HEK293 (cell line): ENCODE measurements around the gene SRC.
A peak's percentile ranks its signal among the peaks of the same experiment; 100 is the strongest.

Source experiments
- CTCF ChIA-PET: fragments of 350-600 bp; formaldehyde crosslinking; extraction: SDS; loops from one replicate; lab custom pipeline; 2021; ENCODE audit warnings: antibody characterized with exemption; lab: Yijun Ruan, JAX
- POLR2A ChIA-PET: fragments of 300-600 bp; formaldehyde crosslinking; extraction: SDS; loops from one replicate; lab custom pipeline; 2020; ENCODE audit warnings: antibody characterized with exemption, inconsistent platforms; lab: Yijun Ruan, JAX
- H3K27ac ChIP-seq: fragments of 200-500 bp; sonication (Bioruptor generic); 2 replicates; pipeline ENCODE4 v1.5.1; 2014; ENCODE audit warnings: low read depth, low read length, control low read depth, inconsistent platforms; ENCODE audit errors: extremely low read depth
- H3K36me3 ChIP-seq, 2 experiments: fragments of 200-500 bp in 1 of 2; sonication (Bioruptor generic) in 1 of 2; 1 replicate in 1 of 2; 2 replicates in 1 of 2; pipeline ENCODE4 v1.5.1; 2014 to 2017; ENCODE audit warnings: inconsistent platforms in 2 of 2, low read length in 2 of 2; ENCODE audit not compliant: control insufficient read depth in 2 of 2, insufficient read depth in 1 of 2
- H3K4me1 ChIP-seq: fragments of 200-500 bp; sonication (Bioruptor generic); 2 replicates; pipeline ENCODE4 v1.5.1; 2014; ENCODE audit warnings: mild to moderate bottlenecking, low read length, inconsistent platforms; ENCODE audit not compliant: control insufficient read depth, insufficient read depth
- H3K4me3 ChIP-seq: 2 replicates; pipeline ENCODE4 v1.5.1; 2011; ENCODE audit warnings: low read depth, mild to moderate bottlenecking, control low read depth, low read length, moderate library complexity
- H3K9me3 ChIP-seq: fragments of 200-500 bp; sonication (Bioruptor generic); 2 replicates; pipeline ENCODE4 v1.5.1; 2014; ENCODE audit warnings: low read depth, low read length, inconsistent platforms; ENCODE audit not compliant: control insufficient read depth, insufficient read depth
- ATF2 ChIP-seq: fragments of 450-650 bp; formaldehyde crosslinking; IDR thresholded peaks from 2 replicates; pipeline ENCODE4 v1.5.1; 2016; ENCODE audit warnings: missing biosample characterization, missing genetic modification characterization, low read depth
- EGR2 ChIP-seq: fragments of 450-650 bp; formaldehyde crosslinking; IDR thresholded peaks from 2 replicates; pipeline ENCODE4 v1.5.1; 2016; ENCODE audit warnings: low read depth, missing biosample characterization, missing genetic modification characterization
- GFI1B ChIP-seq: fragments of 450-650 bp; formaldehyde crosslinking; IDR thresholded peaks from 2 replicates; pipeline ENCODE4 v1.5.1; 2016; ENCODE audit warnings: missing biosample characterization, missing genetic modification characterization
- HIC1 ChIP-seq: fragments of 450-650 bp; formaldehyde crosslinking; IDR thresholded peaks from 2 replicates; pipeline ENCODE4 v1.5.1; 2016; ENCODE audit warnings: missing biosample characterization, missing genetic modification characterization
- PATZ1 ChIP-seq: fragments of 450-650 bp; formaldehyde crosslinking; IDR thresholded peaks from 2 replicates; pipeline ENCODE4 v1.5.1; 2016; ENCODE audit warnings: missing biosample characterization, missing genetic modification characterization
- PRDM10 ChIP-seq: fragments of 450-650 bp; formaldehyde crosslinking; IDR thresholded peaks from 2 replicates; pipeline ENCODE4 v1.5.1; 2016; ENCODE audit warnings: missing biosample characterization, missing genetic modification characterization
- ZBTB49 ChIP-seq: fragments of 450-650 bp; formaldehyde crosslinking; IDR thresholded peaks from 2 replicates; pipeline ENCODE4 v1.5.1; 2016; ENCODE audit warnings: missing biosample characterization, missing genetic modification characterization, low read depth
- ZFHX2 ChIP-seq: fragments of 450-650 bp; formaldehyde crosslinking; conservative IDR thresholded peaks from 2 replicates; pipeline ENCODE4 v1.5.1; 2016; ENCODE audit warnings: missing biosample characterization, missing genetic modification characterization
- ZNF138 ChIP-seq: fragments of 450-650 bp; formaldehyde crosslinking; IDR thresholded peaks from 2 replicates; pipeline ENCODE4 v1.5.1; 2016; ENCODE audit warnings: missing biosample characterization, missing genetic modification characterization, borderline replicate concordance
- ZNF341 ChIP-seq: fragments of 450-650 bp; formaldehyde crosslinking; IDR thresholded peaks from 2 replicates; pipeline ENCODE4; 2016; ENCODE audit warnings: low read depth, missing biosample characterization, missing genetic modification characterization
- ZNF350 ChIP-seq: fragments of 450-650 bp; formaldehyde crosslinking; IDR thresholded peaks from 2 replicates; pipeline ENCODE4 v1.5.0; 2017; ENCODE audit warnings: missing biosample characterization, mild to moderate bottlenecking, missing genetic modification characterization
- ZNF366 ChIP-seq: fragments of 450-650 bp; formaldehyde crosslinking; conservative IDR thresholded peaks from 2 replicates; pipeline ENCODE4 v1.5.1; 2016; ENCODE audit warnings: missing biosample characterization, missing genetic modification characterization
- ZNF391 ChIP-seq: fragments of 450-650 bp; formaldehyde crosslinking; IDR thresholded peaks from 2 replicates; pipeline ENCODE4 v1.5.1; 2016; ENCODE audit warnings: low read depth, missing biosample characterization, missing genetic modification characterization, borderline replicate concordance
- ZNF398 ChIP-seq: fragments of 450-650 bp; formaldehyde crosslinking; IDR thresholded peaks from 2 replicates; pipeline ENCODE4 v1.5.1; 2017; ENCODE audit warnings: missing biosample characterization, missing genetic modification characterization
- ZNF404 ChIP-seq: fragments of 450-650 bp; formaldehyde crosslinking; IDR thresholded peaks from 2 replicates; pipeline ENCODE4 v1.5.1; 2017; ENCODE audit warnings: missing biosample characterization, missing genetic modification characterization
- ZNF548 ChIP-seq: fragments of 450-650 bp; formaldehyde crosslinking; IDR thresholded peaks from 2 replicates; pipeline ENCODE4 v1.5.1; 2016; ENCODE audit warnings: missing biosample characterization, missing genetic modification characterization

The SRC gene

GRCh38 chr20:37395921-37396415 is 50.0 kb downstream of the SRC start (continued):
- TF ChIP-seq ZBTB49 (tag by site-specific recombination) (no peak), ZNF548 (tag by site-specific recombination) (no peak), ZNF391 (tag by site-specific recombination) (no peak), ZNF138 (no peak), ZNF341 (tag by site-specific recombination) (peak; percentile 86), ZNF350 (tag by site-specific recombination) (no peak), ZNF366 (tag by site-specific recombination) (no peak), ZNF398 (tag by site-specific recombination) (no peak), HIC1 (tag by site-specific recombination) (no peak), ZNF404 (tag by site-specific recombination) (no peak)
- TF ChIP-seq, all 188 proteins: peak for 4

GRCh38 chr20:37396416-37397075 is 50.6 kb downstream of the SRC start:
- CTCF ChIA-PET = interaction anchor here (0.6 to 1.3 kb wide), 3 partner anchors 11 to 205 kb away, joined by 3 to 7 read pairs (median 4); no protein-coding TSS in a partner anchor
- no peak overlapping the region for H3K4me3 ChIP-seq

More at GRCh38 chr20:37396416-37397075, 50.6 kb downstream of the SRC start:
- H3K4me1 ChIP-seq = no peaks in the 10 kb centered on the region
- POLR2A ChIA-PET = interaction anchor here (0.6 kb wide), 1 partner anchor 412 kb away, joined by 3 read pairs; no protein-coding TSS in a partner anchor
- H3K36me3 ChIP-seq = peaks cover 0 to 54% of the 10 kb centered on the region in 2 experiments; a peak in 2 of 3 replicates
- H3K9me3 ChIP-seq = no peaks in the 10 kb centered on the region
- TF ChIP-seq ZNF341 (tag by site-specific recombination) (peak; percentile 1; the same call in 1 of the 2 replicates), PRDM10 (tag by site-specific recombination) (peak; percentile 26; the same call in 1 of the 2 replicates), ATF2 (no peak), ZNF398 (tag by site-specific recombination) (peak; percentile 58), EGR2 (tag by site-specific recombination) (peak; percentile 44), PATZ1 (tag by site-specific recombination) (0 out of 2 replicates have a peak, but pooled peaks have one; percentile 13), GFI1B (tag by site-specific recombination) (no peak), ZFHX2 (peak; percentile 63)
- no peak overlapping the region for H3K27ac ChIP-seq
